Mammary microvascular endothelial cell (primary cell): Measurements from ENCODE around the gene C14orf93. TPM values are rescaled to one million over a fixed set of nuclear protein-coding genes. Genes with fewer than 3 reads are reported as not detected.

Source experiments
- total RNA-seq: library from RNA; depleted of rRNA; stranded (reverse); fragments of >200 nt; gene quantifications from 2 replicates; pipeline ENCODE4 v1.2.3, GENCODE V29; 2015

The C14orf93 gene
- 5.8 and 8.2 TPM in 2 replicates for total RNA-seq

GRCh38 chr14:23009939-23010726, at the start of gene C14orf93:
Gene C14orf93 (minus strand): TSS chr14:23010143. CDS start chr14:22999023, 11,120 bp downstream.

GRCh38 chr14:23056956-23057756, 47.2 kb upstream of the C14orf93 start, which contains the start of gene CDH24:
Gene CDH24 (minus strand): TSS chr14:23057520. CDS start chr14:23055733, 1,787 bp downstream.

GRCh38 chr14:23042162-23042965, 32.4 kb upstream of the C14orf93 start, which contains the start of gene PSMB11:
Gene PSMB11 (plus strand): TSS chr14:23042212. CDS start chr14:23042226, 14 bp downstream.

GRCh38 chr14:23034498-23035302, 24.8 kb upstream of the C14orf93 start, which contains the start of gene PSMB5:
Gene PSMB5 (minus strand): TSS chr14:23034900. CDS start chr14:23034881, 19 bp downstream.

GRCh38 chr14:22982477-22983245, 27.3 kb downstream of the C14orf93 start, which contains the start of gene AJUBA:
Gene AJUBA (minus strand): TSS chr14:22982551. CDS start chr14:22982266, 285 bp downstream.

Other genes starting within 250 kb of the C14orf93 start
- gene OXA1L, start 243.5 kb downstream of the C14orf93 start, total RNA-seq = 119 and 132 TPM in 2 replicates
- gene SLC7A7, start 194.7 kb downstream of the C14orf93 start, total RNA-seq = 12.2 and 12.6 TPM in 2 replicates
- gene MRPL52, start 180.3 kb downstream of the C14orf93 start, total RNA-seq = 226 and 283 TPM in 2 replicates
- gene MMP14, start 173.6 kb downstream of the C14orf93 start, total RNA-seq = 238 and 246 TPM in 2 replicates
- 108 and 118 TPM in 2 replicates for gene LRP10, start 138.4 kb downstream of the C14orf93 start, total RNA-seq
- gene REM2, start 126.9 kb downstream of the C14orf93 start, total RNA-seq = 0.27 TPM in 1 of 2 replicates, not detected in the other
- gene RBM23, start 91.0 kb downstream of the C14orf93 start, total RNA-seq = 56.8 and 79.5 TPM in 2 replicates
- gene PRMT5, start 80.8 kb downstream of the C14orf93 start, total RNA-seq = 71.5 and 73.8 TPM in 2 replicates
- 61.1 and 74.4 TPM in 2 replicates for gene HAUS4, start 53.1 kb downstream of the C14orf93 start, total RNA-seq
- gene AJUBA, start 27.6 kb downstream of the C14orf93 start, total RNA-seq = 44.1 and 45.2 TPM in 2 replicates
- gene PSMB5, start 24.8 kb upstream of the C14orf93 start, total RNA-seq = 359 and 397 TPM in 2 replicates
- not detected in 2 replicates for gene PSMB11, start 32.1 kb upstream of the C14orf93 start, total RNA-seq
- 11.5 and 16.7 TPM in 2 replicates for gene CDH24, start 47.4 kb upstream of the C14orf93 start, total RNA-seq
- gene ACIN1, start 85.0 kb upstream of the C14orf93 start, total RNA-seq = 65.8 and 66.5 TPM in 2 replicates
- 32.6 and 57.0 TPM in 2 replicates for gene C14orf119, start 85.4 kb upstream of the C14orf93 start, total RNA-seq
- gene CIROP, start 94.8 kb upstream of the C14orf93 start, total RNA-seq = not detected in 2 replicates
- not detected in 2 replicates for gene CEBPE, start 109.1 kb upstream of the C14orf93 start, total RNA-seq
- gene SLC7A8, start 173.5 kb upstream of the C14orf93 start, total RNA-seq = not detected in 2 replicates
- gene RNF212B, start 227.8 kb upstream of the C14orf93 start, total RNA-seq = not detected in 2 replicates